CD4-positive, alpha-beta T cell treated with Interleukin-1 beta for 1 hour (primary cell): Measurements from ENCODE around the gene ELANE.
A peak's percentile ranks its signal among the peaks of the same experiment; 100 is the strongest.
"Not testable (repeated sequence)": the region's sequence is repeated elsewhere in the genome, so short reads cannot be mapped to it uniquely, and the experiment has no call there.

ENCODE experiments used
- DNase-seq, 2 donors: peaks; one replicate each; pipeline ENCODE4 v3.0.0-alpha.2; 2020 to 2022

ELANE gene

DNA sequence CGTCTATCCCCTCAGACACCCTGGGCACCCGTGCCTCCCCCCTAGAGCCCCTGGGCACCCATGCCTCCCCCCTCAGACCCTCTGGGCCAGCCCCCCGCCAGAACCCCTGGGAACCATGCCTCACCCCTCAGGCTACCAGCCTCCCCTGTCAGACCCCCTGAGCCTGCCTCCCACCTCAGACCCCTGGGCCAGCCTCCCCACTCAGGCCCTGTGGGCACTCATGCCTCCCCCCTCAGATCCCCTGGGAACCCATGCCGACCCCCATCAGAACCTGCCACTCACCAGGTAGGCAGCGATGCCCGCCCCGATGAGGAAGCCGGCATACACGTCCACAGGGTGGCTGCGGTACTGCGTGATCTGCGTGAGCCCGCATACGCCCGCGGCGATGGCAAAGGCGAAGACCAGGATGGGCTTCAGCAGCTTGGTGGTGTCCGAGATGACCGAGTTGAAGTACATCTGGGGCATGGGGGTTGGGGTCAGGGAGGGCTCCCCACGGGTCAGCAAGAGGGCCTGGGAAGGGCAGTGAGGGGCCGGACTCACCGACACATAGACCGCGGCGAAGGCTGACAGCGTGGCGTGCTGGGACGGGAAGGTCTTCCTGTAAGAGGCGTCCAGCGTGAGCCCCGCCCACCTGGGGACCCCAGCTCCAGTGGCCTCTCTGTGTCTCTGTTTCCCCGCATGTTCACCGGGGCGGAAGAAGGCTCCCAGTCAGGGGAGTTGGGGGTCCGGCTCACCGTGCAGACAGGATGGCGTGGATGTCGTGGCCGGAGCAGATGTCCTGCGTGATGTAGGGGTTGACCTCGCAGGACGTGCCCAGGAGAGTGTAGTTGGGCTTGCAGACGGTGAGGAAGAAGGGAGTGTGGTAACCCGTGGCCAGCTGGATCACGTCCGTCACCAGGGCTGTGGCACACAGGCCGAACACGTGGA lies 37.7 kb upstream of the ELANE start:
- no peak for DNase-seq

DNA sequence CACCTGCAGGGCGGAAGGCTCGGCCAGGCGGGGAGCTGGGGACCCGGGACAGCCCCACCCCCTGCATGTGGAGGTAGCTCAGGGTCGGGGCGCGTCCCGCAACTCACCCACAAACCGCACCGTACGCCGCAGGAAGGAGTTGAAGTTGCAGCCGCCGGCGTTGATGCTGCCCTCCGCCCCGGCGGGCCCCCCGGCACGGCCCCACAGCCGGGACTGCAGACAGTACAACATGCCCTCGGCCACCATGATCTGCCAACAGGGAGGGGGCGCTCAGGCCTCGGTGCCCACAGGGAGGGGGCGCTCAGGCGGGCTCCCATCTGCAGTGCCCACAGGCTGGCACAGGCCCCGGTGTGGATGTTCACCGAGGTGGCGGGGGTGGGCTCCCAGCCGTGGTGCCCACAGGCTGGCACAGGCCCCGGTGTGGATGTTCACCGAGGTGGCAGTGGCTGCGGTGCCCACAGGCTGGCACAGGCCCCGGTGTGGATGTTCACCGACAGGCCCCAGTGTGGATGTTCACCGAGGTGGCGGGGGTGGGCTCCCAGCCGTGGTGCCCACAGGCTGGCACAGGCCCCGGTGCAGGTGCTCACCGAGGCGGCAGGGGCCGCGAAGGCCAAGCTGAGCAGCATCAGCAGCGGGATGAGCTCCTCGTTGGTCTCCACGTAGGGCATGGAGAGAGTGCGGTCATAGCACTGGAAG lies 36.9 kb upstream of the ELANE start:
- no peak for DNase-seq

DNA sequence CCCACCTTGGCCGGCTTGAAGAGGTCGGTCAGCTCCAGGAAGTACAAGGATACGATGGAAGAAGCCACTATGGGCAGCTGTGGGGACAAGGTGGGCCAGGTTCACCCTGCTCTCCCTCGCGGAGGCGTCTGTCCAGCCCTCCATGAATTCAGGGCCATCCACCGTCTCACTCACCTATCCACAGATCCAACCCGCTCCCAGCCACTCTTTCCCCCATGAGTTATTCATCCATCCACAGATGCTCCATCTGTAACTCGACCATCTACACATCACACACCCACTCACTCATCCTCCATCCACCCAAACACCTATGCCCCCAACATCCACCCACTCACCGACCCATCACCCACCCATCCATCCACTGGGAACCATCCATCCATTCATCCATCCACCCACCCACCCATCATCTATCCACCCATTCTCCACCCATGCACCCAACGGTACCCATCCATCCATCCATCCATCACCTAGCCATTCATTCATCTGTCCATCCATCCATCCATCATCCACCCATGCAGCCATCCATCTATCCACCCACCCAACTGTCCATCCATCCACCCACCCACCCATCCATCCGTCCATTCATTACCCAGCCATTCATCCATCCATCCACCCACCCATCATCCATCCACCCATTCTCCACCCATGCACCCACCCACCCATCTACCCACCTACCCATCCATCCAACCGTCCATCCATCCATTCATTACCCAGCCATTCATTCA lies 36.2 kb upstream of the ELANE start:
- no peak for DNase-seq

DNA sequence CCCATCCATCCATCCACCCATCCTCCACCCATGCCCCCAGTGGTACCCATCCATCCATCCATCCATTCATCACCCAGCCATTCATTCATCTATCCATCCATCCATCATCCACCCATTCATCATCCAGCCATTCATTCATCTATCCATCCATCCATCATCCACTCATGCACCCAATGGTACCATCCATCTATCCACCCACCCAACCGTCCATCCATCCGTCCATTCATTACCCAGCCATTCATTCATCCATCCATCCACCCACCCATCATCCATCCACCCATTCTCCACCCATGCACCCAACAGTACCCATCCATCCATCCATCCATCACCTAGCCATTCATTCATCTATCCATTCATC lies 35.6 kb upstream of the ELANE start:
- no peak for DNase-seq

GRCh38 chr19:820212-820611 lies 31.9 kb upstream of the ELANE start:
- not testable (repeated sequence) for DNase-seq

DNA sequence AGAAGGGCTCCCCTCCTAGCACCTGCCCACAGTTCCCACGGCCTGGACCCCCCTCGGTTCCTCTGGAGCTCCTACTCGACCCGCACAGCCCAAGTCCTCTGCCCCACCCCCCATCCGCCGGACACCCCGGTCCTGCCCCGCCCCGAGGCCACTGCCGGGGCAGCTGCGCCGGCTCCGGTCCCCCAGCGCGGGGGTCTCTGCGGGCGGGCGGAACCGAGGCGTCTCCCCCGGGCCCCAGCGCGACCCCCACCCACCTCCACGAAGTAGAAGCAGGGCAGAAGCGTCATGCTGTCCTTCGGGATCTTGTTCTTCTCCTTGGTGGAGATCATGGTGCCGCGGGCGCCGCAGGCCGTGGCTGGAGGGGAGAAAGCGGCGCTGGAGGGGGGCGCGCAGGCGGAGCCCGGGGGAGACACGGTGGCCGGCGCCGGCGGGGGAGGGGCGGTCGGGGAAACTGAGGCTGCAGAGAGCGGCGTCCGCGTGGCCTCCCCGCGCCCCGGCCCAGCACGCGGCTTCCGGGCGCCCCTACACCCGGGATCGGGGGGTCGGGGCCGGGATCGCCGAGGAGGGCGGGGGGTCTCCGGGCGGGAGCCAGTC lies 30.8 kb upstream of the ELANE start:
- DNase-seq: no peak

DNA sequence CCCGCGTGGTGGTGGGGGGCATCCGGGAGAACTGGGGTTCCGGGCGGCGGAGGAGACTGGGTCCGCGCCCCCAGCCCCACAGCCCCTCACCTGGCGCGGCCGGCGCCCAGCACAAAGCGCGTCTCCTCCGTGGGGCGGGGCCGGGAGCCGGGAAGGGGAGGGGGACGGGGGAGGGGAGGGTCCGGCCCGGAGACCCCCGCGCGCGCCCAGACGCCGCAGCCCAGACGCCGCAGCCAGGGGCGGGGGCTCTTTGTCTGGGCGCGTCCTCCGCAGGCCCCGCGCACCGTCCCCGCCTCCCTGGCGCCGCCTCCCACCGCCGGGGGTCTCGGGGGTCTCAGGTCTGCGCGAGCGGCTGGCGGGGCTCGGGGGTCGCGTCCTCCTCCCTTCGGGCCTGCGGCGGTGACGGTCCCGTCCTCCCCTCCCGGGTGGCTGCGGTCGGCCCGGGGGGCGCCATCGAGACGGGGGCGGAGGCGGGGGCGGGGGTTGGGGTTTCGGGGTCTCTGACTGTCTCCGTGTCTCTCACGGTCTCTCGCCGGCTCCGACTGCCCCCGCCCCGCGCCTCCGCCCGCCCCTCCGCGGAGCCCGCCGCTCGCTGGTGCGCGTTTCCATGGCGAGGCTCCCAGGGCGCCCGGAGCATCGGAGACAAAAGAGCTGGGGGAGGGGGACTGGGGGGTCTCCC lies 30.1 kb upstream of the ELANE start, which contains the start of gene PLPPR3:
Gene PLPPR3 (minus strand): TSS at position 131 of the 679 bp plus-strand sequence. CDS start 396 bp downstream, outside the sequence.
- DNase-seq: no peak

- DNase-seq: no peak
Measured at GRCh38 chr19:823565-824121, 28.5 kb upstream of the ELANE start.

GRCh38 chr19:824885-825284 lies 27.2 kb upstream of the ELANE start:
- DNase-seq: no peak

DNA sequence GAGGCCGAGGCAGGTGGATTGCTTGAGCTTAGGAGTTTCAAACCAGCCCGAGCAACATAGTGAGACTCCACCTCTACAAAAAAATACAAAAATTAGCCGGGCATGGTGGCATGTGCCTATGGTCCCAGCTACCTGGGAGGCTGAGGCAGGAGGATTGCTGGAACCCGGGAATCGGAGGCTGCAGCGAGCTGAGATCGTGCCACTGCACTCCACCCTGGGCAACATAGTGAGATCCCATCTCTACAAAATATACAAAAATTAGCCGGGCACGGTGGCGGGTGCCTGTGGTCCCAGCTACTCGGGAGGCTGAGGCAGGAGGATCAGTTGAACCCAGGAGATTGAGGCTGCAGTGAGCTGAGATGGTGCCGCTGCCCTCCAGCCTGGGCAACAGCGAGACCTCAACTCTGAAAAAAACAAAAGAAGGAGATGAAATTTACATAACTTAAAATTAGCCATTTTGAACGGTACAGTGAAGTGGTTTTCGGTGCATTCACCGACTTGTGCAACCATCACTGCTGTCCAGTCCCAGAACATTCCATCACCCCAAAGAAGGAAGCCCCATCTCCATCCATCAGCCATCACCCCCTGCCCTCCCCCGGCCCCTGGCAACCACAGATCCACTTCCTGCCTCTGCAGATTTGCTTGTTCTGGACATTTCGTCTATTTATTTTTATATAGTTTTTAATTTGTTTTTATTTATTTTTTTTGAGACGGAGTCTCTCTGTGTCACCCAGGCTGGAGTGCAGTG lies 26.0 kb upstream of the ELANE start:
- no peak for DNase-seq

- DNase-seq: no peak
Measured at GRCh38 chr19:827314-827709, 24.8 kb upstream of the ELANE start.

DNA sequence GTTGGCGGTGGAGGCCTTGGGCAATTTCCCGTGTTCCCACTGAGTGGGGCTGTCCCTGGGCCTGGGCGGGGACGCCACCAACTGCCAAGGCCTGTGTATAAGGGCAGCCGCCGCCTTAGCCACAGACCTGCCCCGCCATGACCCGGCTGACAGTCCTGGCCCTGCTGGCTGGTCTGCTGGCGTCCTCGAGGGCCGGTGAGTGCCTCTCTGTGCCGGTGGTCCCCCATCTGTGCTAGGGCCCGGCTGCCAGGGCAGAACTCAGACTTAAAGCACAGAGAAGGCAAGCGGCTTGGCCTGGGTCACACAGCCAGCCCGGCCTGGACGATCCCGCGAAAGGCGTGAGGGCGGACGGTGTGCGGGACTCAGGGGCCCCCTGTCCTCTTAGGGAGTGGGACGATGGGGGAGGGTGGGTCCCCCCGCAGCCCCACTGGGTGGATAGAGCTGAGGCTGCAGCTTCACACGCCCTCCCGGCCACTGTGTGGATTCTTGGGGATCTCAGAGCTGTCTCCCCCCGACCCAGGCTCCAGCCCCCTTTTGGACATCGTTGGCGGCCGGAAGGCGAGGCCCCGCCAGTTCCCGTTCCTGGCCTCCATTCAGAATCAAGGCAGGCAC lies 24.3 kb upstream of the ELANE start, which contains the start of gene AZU1:
Gene AZU1 (plus strand): TSS at position 128 of the 612 bp plus-strand sequence. CDS start 10 bp downstream, at position 138.
- no peak for DNase-seq

DNA sequence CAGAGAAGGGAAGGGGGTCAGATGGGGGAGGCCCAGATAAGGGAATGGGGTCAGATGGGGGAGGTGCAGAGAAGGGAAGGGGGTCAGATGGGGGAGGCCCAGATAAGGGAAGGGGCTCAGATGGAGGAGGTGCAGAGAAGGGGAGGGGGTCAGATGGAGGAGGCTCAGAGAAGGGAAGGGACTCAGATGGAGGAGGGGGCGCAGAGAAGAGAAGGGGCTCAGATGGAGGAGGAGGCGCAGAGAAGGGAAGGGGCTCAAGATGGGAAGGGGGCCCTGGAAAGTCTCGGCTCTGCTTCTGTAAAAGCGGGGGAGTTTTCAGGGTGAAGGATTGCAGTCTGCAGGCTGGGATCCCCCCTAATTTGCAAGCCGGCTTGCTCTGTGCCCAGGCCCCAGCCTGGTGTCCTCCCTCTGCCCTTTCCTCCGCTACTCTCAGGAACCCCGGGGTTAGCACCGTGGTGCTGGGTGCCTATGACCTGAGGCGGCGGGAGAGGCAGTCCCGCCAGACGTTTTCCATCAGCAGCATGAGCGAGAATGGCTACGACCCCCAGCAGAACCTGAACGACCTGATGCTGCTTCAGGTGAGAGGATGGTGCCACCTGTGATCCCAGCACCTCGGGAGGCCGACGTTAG lies 22.9 kb upstream of the ELANE start:
- no peak for DNase-seq

- DNase-seq: no peak
Measured at GRCh38 chr19:831407-832369, 20.4 kb upstream of the ELANE start.

GRCh38 chr19:834216-834615 lies 17.9 kb upstream of the ELANE start:
- no peak for DNase-seq

DNA sequence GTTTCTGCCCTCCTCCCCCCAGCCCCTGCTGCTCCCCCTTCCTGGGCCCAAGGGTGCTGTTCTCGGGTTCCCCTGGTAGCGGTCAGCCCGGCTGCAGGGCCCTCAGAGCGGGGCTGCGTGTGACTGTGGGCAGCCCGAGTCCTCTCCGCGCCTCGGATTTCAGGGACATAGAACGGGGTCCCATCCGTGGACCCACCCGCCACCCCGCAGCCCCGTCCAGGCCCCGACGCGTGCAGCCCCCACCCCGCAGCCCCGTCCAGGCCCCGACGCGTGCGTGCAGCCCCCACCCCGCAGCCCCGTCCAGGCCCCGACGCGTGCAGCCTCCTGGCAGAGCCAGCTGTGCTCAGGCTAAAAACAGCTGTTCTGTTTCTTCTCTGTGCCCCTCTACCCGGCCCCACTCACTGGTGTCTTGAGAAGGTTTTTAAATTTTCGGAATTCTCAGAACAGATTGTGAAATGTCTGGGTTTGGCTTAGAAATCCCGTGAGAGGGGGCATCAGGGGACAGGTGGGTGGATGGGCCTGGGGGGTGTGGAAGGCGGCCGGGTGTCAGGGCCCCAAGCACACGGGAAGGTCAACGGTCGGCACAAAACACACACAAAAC lies 16.8 kb upstream of the ELANE start:
- no peak for DNase-seq

GRCh38 chr19:840519-841206 lies 11.4 kb upstream of the ELANE start, which contains the start of gene PRTN3:
Gene PRTN3, plus strand, starts transcription at chr19:840999. Its CDS starts 10 bp downstream, at chr19:841009.
- peak in 1 of 2 donors; percentile 34 for DNase-seq

DNA sequence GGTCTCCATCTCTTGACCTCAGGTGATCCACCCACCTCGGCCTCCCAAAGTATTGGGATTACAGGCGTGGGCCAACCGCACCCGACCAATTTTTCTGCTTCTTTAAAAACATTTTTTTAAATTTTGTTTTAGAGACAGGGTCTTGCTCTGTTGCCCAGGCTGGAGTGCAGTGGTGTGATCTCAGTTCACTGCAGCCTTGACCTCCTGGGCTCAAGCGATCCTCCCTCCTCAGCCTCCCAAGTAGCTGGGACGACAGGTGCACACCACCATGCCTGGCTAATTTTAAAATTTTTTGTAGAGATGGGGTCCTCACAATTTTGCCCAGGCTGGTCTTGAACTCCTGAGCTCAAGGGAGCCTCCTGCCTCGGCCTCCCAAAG lies 9.3 kb upstream of the ELANE start:
- not testable (repeated sequence) for DNase-seq
